ENCODE data around the gene MMP25.
"Not testable (repeated sequence)": the region's sequence is repeated elsewhere in the genome, so short reads cannot be mapped to it uniquely, and the experiment has no call there.

MMP25 gene

DNA sequence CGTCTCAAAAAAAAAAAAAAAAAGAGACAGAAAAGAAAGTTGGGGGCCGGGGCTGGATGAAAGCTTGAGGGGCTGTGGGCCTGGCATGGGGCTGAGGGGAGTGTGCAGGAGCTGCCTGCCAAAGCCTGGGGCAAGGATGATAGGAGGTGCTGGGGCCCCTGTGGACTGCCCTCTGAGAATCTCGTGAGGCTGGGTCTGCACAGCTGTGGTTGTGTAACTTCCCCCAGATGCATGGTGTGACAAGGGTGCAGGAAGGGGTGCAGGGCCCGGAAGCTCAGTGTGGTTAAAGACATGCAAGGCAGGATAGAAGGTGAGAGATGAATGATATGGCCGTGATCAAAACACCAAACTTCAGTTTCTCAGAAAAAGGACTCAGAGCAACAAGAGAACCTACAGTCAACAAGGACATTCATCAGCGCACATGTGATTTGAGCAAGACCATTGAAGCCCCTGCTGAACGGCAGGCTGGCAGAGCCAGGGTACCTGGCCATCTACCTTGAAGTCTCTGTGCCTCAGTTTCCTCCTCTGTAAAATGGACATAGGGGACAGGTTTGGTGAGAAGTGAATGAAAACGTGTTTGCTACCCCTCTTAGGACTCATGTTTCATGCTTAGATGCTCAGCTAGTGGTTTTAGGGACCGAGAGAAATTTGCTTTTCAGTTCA, 28.6 kb downstream of the MMP25 start:
- DNase-seq, result no peak

DNA sequence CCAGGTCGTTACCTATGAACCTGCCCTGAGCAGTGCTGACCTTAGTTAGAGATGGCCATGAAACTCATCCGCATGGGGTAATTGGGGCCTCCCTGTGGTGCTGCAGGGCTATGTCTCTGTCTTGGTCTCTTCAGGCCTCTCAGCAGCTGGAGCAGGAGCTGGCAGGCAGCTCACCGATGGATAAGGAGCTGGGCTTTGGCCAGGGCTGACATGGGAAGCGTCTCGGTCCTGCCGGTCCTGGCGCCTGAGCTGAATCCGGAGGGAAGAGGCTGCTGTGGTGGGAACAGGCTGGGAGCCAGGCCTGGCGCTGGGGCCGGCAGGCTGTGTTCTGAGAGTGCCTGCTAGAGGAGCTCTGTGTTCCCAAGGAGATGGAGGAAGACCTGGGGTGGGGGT, 29.2 kb downstream of the MMP25 start:
- DNase-seq, result no peak

GRCh38 chr16:3075946-3076345, 29.6 kb downstream of the MMP25 start:
- not testable (repeated sequence) for DNase-seq

DNA sequence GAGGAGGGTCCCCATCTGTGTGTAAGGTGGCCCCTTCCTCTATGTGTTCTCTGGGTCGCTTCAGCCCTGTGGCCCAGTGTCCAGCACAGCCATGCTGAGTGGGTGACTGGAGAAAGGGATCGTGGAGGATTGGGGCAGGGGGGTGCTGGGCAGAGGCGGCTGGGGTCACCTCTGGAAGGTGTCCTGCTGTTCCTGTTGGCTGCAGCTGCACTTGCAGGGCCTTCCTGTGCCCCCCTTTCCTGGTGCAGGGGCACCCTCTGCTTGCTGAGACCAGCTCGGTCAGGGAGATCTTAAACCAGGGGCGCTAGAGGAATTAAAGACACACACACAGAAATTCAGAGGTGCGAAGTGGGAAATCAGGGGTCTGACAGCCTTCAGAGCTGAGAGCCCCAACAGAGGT, 30.2 kb downstream of the MMP25 start:
- no peak for DNase-seq

DNA sequence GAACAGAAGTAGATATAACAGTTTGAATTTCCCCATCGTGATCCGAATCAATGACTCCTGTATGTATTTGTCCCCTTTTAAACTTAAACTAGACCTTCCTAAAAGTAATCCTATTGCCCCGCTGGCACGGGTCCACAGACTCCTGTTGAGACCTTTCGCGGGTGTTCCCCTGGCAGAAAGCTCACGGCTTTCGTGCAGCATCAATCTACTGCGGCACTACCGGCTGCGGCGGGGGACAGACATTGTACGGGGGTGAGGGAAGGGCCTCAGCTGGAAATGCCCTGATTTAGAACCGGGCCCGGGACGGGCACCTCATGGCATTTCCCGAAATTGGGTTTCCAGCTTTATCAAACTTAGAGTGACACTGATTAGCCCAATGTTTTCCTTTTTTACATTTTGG, 33.7 kb downstream of the MMP25 start:
- no peak for DNase-seq

DNA sequence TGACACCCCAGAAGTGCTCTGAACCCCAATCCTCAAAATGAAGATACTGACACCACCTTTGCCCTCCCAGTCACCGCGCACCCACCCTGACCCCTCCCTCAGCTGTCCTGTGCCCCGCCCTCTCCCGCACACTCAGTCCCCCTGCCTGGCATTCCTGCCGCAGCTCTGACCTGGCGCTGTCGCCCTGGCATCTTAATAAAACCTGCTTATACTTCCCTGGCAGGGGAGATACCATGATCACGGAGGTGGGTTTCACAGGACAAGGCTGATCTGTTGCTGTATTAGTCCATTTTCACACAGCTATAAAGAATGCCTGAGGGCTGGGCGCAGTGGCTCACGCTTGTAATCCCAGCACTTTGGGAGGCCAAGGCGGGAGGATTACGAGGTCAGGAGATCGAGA, 35.6 kb downstream of the MMP25 start:
- DNase-seq, result not testable (repeated sequence)

DNA sequence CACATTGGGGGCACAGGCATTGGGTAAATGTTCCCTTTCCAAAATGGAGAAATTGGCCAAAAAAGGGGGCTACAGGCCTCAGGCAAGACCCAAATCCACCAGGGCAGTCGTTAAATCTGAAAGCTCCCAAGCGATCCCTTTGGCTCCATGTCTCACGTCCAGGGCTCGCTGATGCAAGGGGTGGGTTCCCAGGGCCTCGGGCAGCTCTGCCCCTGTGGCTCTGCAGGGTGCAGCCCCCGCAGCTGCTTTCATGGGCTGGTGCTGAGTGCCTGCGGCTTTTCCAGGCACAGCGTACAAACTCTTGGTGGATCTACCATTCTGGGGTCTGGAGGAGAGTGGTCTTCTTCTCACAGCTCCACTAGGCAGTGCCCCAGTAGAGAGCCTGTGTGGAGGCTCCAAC, 37.0 kb downstream of the MMP25 start:
- DNase-seq, result not testable (repeated sequence)

DNA sequence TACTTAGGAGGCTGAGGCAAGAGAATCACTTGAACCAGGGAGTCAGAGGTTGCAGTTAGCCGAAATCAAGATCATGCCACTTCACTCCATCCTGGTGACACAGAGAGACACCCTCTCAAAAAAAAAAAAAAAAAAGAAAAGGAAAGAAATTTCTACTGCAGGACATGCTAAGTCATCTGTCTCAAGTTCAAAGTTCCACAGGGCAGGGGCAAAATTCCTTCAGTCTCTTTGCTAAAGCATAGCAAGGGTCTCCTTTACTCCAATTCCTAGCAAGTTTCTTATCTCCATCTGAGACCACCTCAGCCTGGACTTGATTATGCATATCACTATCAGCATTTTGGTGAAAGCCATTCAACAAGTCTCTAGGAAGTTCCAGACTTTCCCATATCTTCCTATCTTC, 38.1 kb downstream of the MMP25 start:
- no peak for DNase-seq

DNA sequence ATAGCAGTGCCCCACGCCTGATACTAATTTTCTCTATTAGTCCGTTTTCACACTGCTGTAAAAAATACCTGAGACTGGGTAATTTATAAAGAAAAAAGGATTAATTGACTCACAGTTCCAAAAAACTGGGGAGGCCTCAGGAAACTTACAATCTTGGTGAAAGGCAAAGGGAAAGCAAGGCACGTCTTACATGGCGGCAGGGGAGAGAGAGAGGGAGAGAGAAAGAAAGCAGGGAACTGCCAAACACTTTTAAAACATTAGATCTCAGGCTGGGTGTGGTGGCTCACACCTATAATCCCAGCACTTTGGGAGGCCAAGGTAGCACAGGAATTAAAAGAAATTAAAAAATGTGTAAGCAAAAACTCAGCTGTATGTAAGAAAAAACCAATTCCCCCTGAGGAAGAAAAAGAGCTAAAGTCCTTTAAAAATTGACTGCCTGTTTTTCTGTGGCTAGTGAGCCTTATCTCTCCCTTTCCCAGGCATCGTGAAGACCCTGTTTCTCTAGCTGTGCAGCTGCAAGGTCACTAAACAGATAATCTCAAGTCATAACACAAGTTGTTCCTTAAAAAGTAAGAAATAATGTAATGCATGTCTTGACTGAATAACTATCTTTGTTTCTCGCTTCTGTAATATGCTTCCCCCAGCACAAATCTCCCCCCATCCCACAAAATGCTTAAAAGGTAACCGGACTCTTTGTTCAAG, 38.8 kb downstream of the MMP25 start:
- no peak for DNase-seq

GRCh38 chr16:3085868-3086595, 39.7 kb downstream of the MMP25 start:
- DNase-seq, result no peak

DNA sequence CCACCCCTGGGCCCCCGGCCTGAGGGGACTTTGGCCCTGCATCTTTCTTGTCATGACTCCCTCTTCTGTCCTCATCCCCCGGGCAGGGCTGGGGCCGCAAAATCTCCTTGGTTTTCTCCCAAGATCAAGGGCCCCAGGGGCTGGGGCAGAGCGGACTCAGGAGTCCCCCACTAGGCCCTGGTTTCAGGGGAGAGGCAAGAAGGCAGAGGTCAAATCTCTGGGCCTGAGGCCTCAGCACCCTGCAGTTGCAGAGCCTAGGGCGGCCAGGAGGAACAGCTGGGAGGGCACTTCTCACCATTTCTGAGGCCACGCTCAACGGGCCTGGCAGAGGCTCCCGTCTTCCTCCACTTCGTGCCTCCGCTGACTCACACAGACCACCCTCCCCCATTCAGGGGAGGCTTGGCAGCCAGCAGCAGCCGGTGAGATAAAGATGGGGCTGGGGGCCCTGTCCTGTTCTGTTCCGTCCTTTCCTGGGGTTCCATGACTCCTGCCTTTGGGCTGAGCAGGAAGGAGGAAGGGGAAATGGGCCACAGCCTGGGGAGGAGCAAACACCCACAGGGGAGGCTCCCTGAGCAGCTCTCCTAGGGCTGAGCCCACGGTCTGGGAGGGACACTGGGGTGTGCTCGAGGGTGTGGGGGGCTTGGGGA, 40.4 kb downstream of the MMP25 start:
- no peak for DNase-seq

DNA sequence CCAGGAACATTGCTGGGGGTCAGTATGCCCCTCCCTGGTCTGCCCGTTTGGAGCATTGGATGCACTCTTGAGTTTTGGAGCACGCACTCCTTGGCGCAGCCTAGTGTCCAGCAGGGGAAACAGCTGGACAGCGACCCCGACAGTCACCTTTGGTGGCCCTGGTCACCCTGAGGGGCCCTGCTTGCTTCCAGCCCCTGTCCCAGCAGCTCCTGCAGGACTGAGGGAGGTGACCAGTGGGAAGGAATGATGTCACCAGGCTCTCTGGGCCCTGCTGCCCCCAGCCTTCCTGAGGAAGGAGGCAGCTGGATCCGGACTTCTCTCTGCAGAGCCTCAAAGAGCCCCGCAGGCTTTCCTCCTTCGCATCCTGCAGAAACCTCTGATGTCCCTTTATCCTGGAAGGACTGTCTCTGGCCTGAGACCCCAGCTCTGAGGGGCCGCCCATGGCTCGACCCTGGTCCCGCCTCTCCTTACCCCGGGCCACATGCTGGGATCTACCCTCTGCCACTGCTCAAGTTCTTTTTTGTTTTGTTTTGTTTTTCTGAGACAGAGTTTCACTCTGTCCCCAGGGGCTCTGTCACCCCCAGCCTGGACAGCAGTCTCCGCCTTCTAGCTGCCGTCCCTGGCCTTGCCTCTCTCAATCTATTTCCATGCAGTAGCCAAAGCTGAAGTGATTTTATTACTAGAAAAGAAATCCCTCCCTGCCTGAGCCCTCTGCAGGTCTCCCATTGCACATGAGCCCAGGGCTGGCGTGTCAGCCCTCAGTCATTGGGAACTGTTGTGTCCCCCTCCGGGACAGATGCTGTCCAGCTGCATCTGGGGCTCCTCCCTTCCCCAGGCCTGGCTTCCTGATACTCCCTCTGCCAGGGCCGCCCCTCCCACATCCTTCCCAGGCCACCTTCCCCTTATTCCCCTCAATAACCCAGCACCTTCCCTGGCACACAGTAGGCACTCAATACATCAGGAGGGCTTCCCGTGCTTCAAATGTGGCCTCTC, 41.2 kb downstream of the MMP25 start:
- no peak for DNase-seq

- no peak for DNase-seq
Observed at GRCh38 chr16:3088450-3088849, 42.1 kb downstream of the MMP25 start.

DNA sequence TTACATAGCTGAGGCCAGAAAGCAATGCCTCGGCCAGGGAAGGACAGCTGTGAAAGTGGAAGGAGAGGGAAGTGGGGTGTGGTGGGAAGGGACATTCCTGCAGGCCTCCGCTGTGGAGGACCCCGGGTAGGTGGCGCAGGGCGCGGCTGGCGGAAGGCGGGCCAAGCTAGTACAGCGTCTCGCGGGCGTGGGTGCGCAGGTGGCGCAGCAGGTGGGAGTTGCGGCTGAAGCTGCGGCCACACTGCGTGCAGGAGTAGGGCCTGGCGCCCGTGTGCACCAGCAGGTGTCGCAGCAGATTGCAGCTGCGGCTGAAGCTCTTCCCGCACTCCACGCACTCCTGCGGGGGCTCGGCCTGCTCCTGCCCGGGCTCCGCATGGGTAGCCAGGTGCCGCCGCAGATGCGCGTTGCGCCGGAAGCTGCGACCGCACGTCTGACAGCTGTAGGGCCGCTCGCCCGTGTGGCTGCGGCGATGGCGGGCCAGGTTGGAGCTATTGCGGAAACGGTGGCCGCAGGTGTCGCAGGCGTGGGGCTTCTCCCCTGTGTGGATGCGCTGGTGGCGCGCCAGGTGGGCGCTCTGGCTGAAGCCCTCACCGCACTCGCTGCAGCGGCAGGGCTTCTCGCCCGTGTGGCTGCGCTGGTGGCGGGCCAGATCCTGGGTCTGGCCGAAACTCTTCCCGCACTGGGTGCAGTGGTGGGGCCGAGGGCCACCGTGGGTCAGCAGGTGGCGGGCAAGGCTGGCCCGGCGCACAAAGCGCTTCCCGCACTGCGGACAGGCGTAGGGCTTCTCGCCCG, 42.8 kb downstream of the MMP25 start:
- DNase-seq, result no peak

DNA sequence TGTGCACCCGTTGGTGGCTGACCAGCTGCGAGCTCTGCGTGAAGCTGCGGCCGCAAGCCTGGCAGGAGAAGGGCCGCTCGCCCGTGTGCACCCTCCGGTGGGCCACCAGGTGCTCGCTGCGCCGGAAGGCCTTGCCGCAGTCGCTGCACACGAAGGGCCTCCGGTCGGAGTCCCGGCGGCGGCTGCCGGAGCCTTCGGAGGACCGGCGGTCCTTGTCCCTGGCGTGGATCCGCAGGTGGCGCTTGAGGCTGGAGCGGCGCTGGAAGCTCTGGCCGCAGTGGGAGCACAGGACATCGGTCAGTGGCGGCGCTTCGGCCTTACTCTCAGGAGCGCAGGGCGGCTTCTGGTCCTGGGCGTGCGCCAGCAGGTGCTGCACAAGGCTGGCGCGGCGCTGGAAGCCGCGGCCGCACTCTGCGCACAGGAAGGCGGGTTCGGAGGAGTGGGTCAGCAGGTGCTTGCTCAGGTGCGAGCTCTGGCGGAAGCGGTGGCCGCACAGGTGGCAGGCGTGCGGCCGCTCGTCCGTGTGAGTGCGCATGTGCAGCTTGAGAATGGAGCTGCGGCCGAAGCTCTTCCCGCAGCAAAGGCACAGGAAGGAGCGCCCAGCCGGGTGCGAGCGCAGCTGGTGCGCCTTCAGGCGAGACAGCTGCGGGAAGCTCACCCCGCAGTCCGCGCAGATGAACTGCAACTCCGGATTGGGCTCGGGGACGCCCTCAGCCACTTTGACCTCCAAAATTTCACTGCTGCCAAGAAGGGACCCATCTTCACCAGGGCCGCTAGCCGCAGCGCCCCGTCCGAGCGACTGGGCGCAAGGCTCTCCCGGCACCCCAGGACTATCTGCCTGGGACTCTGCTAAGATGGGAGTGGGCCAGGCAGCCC, 43.6 kb downstream of the MMP25 start:
- DNase-seq, result no peak

GRCh38 chr16:3091551-3091950, 45.2 kb downstream of the MMP25 start:
- DNase-seq, result no peak

DNA sequence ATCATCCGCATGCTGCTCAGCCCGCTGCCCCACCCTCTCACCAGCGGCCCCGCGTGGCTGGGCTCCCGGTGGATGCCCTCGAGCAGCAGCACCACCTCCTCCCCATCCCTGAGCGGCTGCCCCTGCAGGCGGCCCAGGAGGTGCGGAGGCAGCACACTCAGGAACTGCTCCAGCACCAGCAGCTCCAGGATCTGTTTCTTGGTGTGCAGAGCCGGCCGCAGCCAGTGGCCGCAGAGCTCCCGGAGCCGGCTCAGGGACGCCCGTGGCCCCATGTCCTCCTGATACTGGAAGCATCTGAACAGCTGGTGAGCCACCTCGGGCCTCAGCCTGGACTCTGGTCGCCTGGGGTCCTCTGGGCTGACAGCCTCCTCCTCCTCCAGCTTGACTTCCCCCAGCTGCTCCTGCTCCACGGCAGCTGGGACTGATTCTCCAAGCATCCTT, 46.2 kb downstream of the MMP25 start:
- DNase-seq, result no peak

GRCh38 chr16:3094289-3095027, 48.1 kb downstream of the MMP25 start:
- no peak for DNase-seq

- DNase-seq, result no peak
Observed at GRCh38 chr16:3095869-3096268, 49.5 kb downstream of the MMP25 start.

- no peak for DNase-seq
Observed at GRCh38 chr16:3096362-3096761, 50.0 kb downstream of the MMP25 start.

Measured in NCI-H1105 (cell line).